Astrocyte of the cerebellum (primary cell): ENCODE measurements around the gene MPC1.
"Not testable (repeated sequence)": the region's sequence is repeated elsewhere in the genome, so short reads cannot be mapped to it uniquely, and the experiment has no call there.

Source experiments
- DNase-seq: peaks from one replicate; pipeline ENCODE4 v3.0.0-alpha.2; 2011; ENCODE audit warnings: low read depth
- H3K4me3 ChIP-seq: 2 replicates; pipeline ENCODE4 v1.5.1; 2011; ENCODE audit warnings: mild to moderate bottlenecking, low read depth, low read length, moderate library complexity
- CTCF ChIP-seq: IDR thresholded peaks from 2 replicates; pipeline ENCODE4 v1.5.1; 2012; ENCODE audit warnings: low read length, low read depth, moderate library complexity, mild to moderate bottlenecking; ENCODE audit errors: missing control alignments
- in situ Hi-C: cut with HindIII; loops from 2 replicates; pipeline ENCODE4 v1.10.0; 2017; ENCODE audit warnings: low sequenced_read_pairs

The MPC1 gene

GRCh38 chr6:166398348-166398747 lies 15.6 kb upstream of the MPC1 start:
- no peak for TF ChIP-seq CTCF
- in situ Hi-C loops: no loop called here
- H3K4me3 ChIP-seq: no peak overlapping the region
- no peak for DNase-seq

GRCh38 chr6:166397849-166398248 lies 15.1 kb upstream of the MPC1 start:
- TF ChIP-seq CTCF: no peak

GRCh38 chr6:166395778-166396177 lies 13.0 kb upstream of the MPC1 start:
- no peak overlapping the region for H3K4me3 ChIP-seq
- no peak for DNase-seq
- no peak for TF ChIP-seq CTCF
- in situ Hi-C loops: no loop called here

More at GRCh38 chr6:166397849-166398248, 15.1 kb upstream of the MPC1 start:
- H3K4me3 ChIP-seq: no peak overlapping the region
- no peak for DNase-seq
- in situ Hi-C loops: no loop called here

GRCh38 chr6:166395351-166395750 lies 12.6 kb upstream of the MPC1 start:
- in situ Hi-C loops: no loop called here
- DNase-seq: no peak
- H3K4me3 ChIP-seq: no peak overlapping the region
- TF ChIP-seq CTCF: no peak

GRCh38 chr6:166394036-166394892 lies 11.5 kb upstream of the MPC1 start:
- H3K4me3 ChIP-seq: no peak overlapping the region
- TF ChIP-seq CTCF: no peak
- in situ Hi-C loops: no loop called here
- no peak for DNase-seq

GRCh38 chr6:166393535-166393823 lies 10.7 kb upstream of the MPC1 start:
- in situ Hi-C loops: no loop called here
- no peak overlapping the region for H3K4me3 ChIP-seq
- DNase-seq: no peak
- no peak for TF ChIP-seq CTCF

- in situ Hi-C loops: not testable (repeated sequence)
Measured at GRCh38 chr6:166392755-166393534, 10.2 kb upstream of the MPC1 start.

More at GRCh38 chr6:166392755-166393534, 10.2 kb upstream of the MPC1 start:
- not testable (repeated sequence) for H3K4me3 ChIP-seq, DNase-seq
